HG03342 (cell line): ENCODE data around the gene CNPY4.

Source experiments
- ATAC-seq: cut with Tn5 transposase; IDR thresholded peaks from one replicate; pipeline ENCODE4 v1.9.1; 2021; ENCODE audit warnings: mild to moderate bottlenecking, moderate library complexity; ENCODE audit not compliant: unreplicated experiment

The CNPY4 gene

GRCh38 chr7:100091411-100092181, 27.8 kb upstream of the CNPY4 start:
- no peak for ATAC-seq

DNA sequence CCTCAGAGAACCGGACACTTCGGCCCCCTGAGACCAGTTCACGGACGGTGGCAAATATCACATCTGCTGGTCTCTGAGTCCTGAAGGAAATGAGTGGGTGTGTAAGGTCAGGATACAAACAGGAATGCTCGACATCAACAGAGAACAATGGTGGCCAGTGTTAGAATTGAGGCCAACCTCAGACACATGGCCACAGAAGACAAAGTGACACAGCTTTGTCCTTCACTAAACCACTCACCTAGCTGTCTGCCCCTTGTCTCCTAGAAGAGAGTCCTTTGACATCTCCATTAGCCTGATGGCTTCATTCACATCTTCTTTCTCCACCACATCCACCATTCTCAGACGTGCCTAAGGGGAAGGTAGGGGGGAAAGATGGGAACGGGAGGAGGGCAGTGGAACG, 26.4 kb upstream of the CNPY4 start:
- no peak for ATAC-seq

GRCh38 chr7:100093498-100093897, 25.9 kb upstream of the CNPY4 start:
- no peak for ATAC-seq

GRCh38 chr7:100093925-100094486, 25.4 kb upstream of the CNPY4 start:
- ATAC-seq: no peak

DNA sequence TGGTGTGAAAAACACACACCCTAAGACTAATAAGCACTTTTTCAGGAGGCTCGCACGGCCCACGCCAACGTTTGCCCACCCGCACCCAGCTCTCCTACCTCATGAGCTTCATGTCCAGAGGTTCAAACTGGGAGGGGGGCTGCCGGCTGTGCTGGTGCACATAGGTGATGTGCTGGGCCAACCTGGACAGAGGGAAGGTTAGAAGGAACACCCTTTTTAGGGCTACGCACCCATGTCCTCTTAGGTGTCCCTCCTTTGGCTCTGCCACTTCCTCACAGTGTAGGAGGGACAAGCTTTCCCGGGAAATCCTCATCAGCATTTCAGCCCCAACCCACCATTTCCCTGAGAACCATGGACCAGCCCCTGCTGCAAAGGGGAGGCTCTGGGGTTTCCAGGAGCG, 24.1 kb upstream of the CNPY4 start:
- no peak for ATAC-seq

DNA sequence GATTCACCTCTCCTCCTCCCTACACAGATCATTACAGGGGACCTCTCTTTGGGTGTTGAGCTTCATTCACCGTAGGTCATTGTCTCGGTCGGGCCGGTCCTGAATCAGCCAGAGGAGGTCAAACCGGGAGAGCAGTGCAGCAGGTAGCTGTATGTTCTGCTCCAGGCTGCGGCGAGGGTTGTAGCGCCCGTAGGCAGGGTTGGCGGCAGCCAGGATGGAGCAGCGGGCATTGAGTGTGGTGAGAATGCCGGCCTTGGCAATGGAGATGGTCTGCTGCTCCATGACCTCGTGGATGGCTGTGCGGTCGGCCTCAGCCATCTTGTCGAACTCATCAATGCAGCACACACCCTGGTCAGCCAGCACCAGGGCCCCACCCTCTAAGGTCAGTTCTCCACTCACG, 23.7 kb upstream of the CNPY4 start:
- ATAC-seq: no peak

GRCh38 chr7:100098913-100099312, 20.5 kb upstream of the CNPY4 start:
- no peak for ATAC-seq

GRCh38 chr7:100099452-100099851, 20.0 kb upstream of the CNPY4 start:
- ATAC-seq: no peak

GRCh38 chr7:100100420-100101015, 18.9 kb upstream of the CNPY4 start:
- peak; percentile 55 for ATAC-seq

- peak; percentile 81 for ATAC-seq
Observed at GRCh38 chr7:100101016-100101862, 18.2 kb upstream of the CNPY4 start, which contains the start of the genes AP4M1 and MCM7. AP4M1 (plus strand) TSS chr7:100101643; CDS start chr7:100101715, 72 bp downstream. MCM7 (minus strand) TSS chr7:100101397; CDS start chr7:100101294, 103 bp downstream.

GRCh38 chr7:100102950-100103840, 16.2 kb upstream of the CNPY4 start:
- no peak for ATAC-seq

- ATAC-seq: no peak
Observed at GRCh38 chr7:100105534-100105933, 13.9 kb upstream of the CNPY4 start.

GRCh38 chr7:100106633-100107032, 12.8 kb upstream of the CNPY4 start:
- ATAC-seq: no peak

- ATAC-seq: no peak
Observed at GRCh38 chr7:100107125-100107737, 12.2 kb upstream of the CNPY4 start.

GRCh38 chr7:100107890-100108289, 11.5 kb upstream of the CNPY4 start:
- no peak for ATAC-seq

- ATAC-seq: no peak
Observed at GRCh38 chr7:100109521-100110163, 9.8 kb upstream of the CNPY4 start.

- no peak for ATAC-seq
Observed at GRCh38 chr7:100111156-100111555, 8.3 kb upstream of the CNPY4 start.

- no peak for ATAC-seq
Observed at GRCh38 chr7:100111914-100112313, 7.5 kb upstream of the CNPY4 start.

GRCh38 chr7:100115026-100115425, 4.4 kb upstream of the CNPY4 start:
- no peak for ATAC-seq
